ENCODE measurements around the gene MINK1.

DNA sequence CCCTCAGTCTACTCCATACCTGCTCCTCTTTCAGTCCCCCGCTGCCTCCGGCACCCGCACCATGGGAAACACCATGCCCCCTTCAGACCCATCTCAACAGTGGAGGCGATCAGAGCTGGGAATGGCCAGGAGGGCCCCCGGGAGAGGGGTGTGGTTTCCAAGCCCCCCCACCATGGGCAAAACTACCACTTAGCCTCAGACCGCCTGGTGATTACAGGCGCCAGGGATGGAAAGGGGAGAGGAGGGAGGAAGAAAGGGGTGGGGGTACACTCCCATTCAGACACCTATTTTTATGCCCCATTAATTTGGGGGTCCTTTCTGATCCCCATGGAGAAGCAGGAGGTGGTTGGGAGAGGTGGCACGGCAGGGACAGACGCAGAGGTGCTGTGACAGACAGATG, 30.9 kb upstream of the MINK1 start, which contains the start of gene C17orf114:
- no peak for TF ChIP-seq CTCF (IDR thresholded peaks at IDR 0.05)
- TF ChIP-seq EZH2 (IDR thresholded peaks at IDR 0.05), result no peak
- TF ChIP-seq EZH2phosphoT487 (IDR thresholded peaks at IDR 0.05), result no peak
